Stomach (tissue), 9 donors: ENCODE measurements around the gene LARGE1. TPM values are rescaled to one million over a fixed set of nuclear protein-coding genes. Genes with fewer than 3 reads are reported as not detected.

Experiments used
- DNase-seq, 2 donors: peaks; one replicate each; pipeline versions ENCODE4 v3.0.0 to v3.0.0-alpha.2; 2013 to 2019
- H3K27ac ChIP-seq, 5 donors: fragments of 200-600 bp in 4 of 5; sonication (generic) in 4 of 5; one replicate each; pipeline ENCODE4 v1.5.1; 2013 to 2019; ENCODE audit warnings: mild to moderate bottlenecking in 1 of 5, moderate library complexity in 1 of 5
- H3K27me3 ChIP-seq, 3 donors: fragments of 200-600 bp; sonication (generic); one replicate each; pipeline ENCODE4 v1.5.1; 2017 to 2019; ENCODE audit warnings: mixed run types in 1 of 3
- H3K36me3 ChIP-seq, 4 donors: fragments of 200-600 bp; sonication (generic); 1 replicate in 3 of 4; 2 replicates in 1 of 4; pipeline ENCODE4 v1.5.1; 2016 to 2019
- H3K4me1 ChIP-seq, 4 donors: fragments of 200-600 bp; sonication (generic); one replicate each; pipeline ENCODE4 v1.5.1; 2016 to 2019
- H3K4me3 ChIP-seq, 4 donors: fragments of 200-600 bp; sonication (generic) in 3 of 4; one replicate each; pipeline ENCODE4 v1.5.1; 2016 to 2019; ENCODE audit warnings: mild to moderate bottlenecking in 1 of 4
- H3K9me3 ChIP-seq, 4 donors: fragments of 200-600 bp; sonication (generic); one replicate each; pipeline ENCODE4 v1.5.1; 2016 to 2019
- CTCF ChIP-seq, 7 experiments: fragments of 450-650 bp in 4 of 7; fragments of 200-600 bp in 3 of 7; sonication (generic) in 3 of 7; IDR thresholded peaks; one replicate each; pipeline ENCODE4 v1.5.1; 2016 to 2019; ENCODE audit warnings: antibody characterized with exemption in 7 of 7, control low read depth in 2 of 7, mild to moderate bottlenecking in 1 of 7
- EP300 ChIP-seq: sonication (generic); formaldehyde crosslinking; IDR thresholded peaks from one replicate; pipeline ENCODE4 v1.6.1; 2017; ENCODE audit warnings: antibody characterized with exemption
- POLR2A ChIP-seq, 4 donors: fragments of 450-650 bp; IDR thresholded peaks; one replicate each; pipeline ENCODE4 v1.6.1; 2016; ENCODE audit warnings: antibody characterized with exemption in 4 of 4, control low read depth in 2 of 4, mild to moderate bottlenecking in 1 of 4, moderate library complexity in 1 of 4
- POLR2AphosphoS5 ChIP-seq, 3 donors: sonication (generic); formaldehyde crosslinking; IDR thresholded peaks; one replicate each; pipeline ENCODE4 v1.6.1; 2016; ENCODE audit warnings: antibody characterized with exemption in 3 of 3
- WGBS, 5 donors: extraction: QIAGEN DNeasy Blood & Tissue Kit in 3 of 5; methylation state at CpG; one replicate each; pipeline versions ENCODE4 v1.1.5 to v1.1.7; 2013 to 2018; 5-methylcytosine and 5-hydroxymethylcytosine counted together
- intact Hi-C: fragments of 100-400 bp; cut with DNase I; formaldehyde crosslinking; loops from one replicate; pipeline ENCODE4 v1.15.1; 2023; ENCODE audit warnings: low total_unique reads
- polyA plus RNA-seq, 3 donors: library from polyadenylated mRNA; stranded (reverse); fragments of 200-250 nt; gene quantifications; one replicate each; pipeline ENCODE4 v1.2.3, GENCODE V29; 2013
- total RNA-seq, 5 donors: library from RNA; depleted of rRNA; stranded (reverse); fragments of >200 nt; gene quantifications; one replicate each; pipeline versions ENCODE4 v1.1.0 to v1.2.3, GENCODE V29; 2014 to 2016
- donor health status: healthy with polysubstance abuse.
- donor health status: Bipolar disorder and iron deficiency.
- donor health status: healthy.

Gene LARGE1
- total and polyA plus RNA-seq, 8 donors, result 3.5 to 110 (median 51.6) TPM

- peaks cover 0 to 13% (median 4%) of the 10 kb centered on the region in 4 donors for H3K9me3 ChIP-seq
- intact Hi-C loops, result no loop called here
- no peaks in the 10 kb centered on the region for H3K27me3 ChIP-seq
- no peak overlapping the region for H3K4me3 ChIP-seq
- H3K4me1 ChIP-seq, result no peaks in the 10 kb centered on the region
- DNase-seq, result no peak
- WGBS, 5 donors, result 80 to 89% (median 83%) methylated on average over 10 of the region's 10 CpGs
- TF ChIP-seq POLR2AphosphoS5 (IDR thresholded peaks at IDR 0.05), result no peak
- no peak for TF ChIP-seq POLR2A (IDR thresholded peaks at IDR 0.05)
- TF ChIP-seq CTCF (IDR thresholded peaks at IDR 0.05), result no peak
- no peak for TF ChIP-seq EP300
- no peak overlapping the region for H3K27ac ChIP-seq
- peaks cover 0 to 15% (median 2%) of the 10 kb centered on the region in 4 donors for H3K36me3 ChIP-seq
These were observed 280.6 kb downstream of the LARGE1 start for GRCh38 chr22:33639588-33640254.

DNA sequence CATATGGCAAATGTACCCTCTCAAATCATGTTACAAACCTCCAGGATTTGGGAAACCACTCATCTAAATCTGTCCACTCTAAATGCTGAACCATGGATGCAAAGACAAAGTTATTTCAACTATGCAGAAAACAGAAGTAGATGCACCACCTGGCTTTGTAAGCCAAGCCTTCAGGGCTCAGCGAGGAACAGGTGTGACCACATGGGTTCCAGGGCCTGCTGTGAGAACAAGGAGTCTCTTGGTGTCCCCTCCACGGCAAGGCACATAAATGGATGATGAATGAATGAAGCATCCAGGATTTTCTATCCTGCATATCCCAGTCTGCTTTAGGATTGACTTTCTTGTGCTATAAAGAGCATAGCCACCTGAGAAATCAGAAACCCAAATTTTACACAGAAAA, 284.5 kb downstream of the LARGE1 start:
- Histone ChIP-seq H3K27ac (no peak overlapping the region), H3K36me3 (peaks cover 0 to 21% (median 2%) of the 10 kb centered on the region in 4 donors), H3K4me3 (no peak overlapping the region), H3K4me1 (no peaks in the 10 kb centered on the region), H3K27me3 (no peaks in the 10 kb centered on the region), H3K9me3 (peaks cover 0 to 7% (median 2%) of the 10 kb centered on the region in 4 donors)
- intact Hi-C loops, result no loop called here
- no peak for DNase-seq
- 47 to 91% (median 68%) methylated on average over 2 of the region's 2 CpGs for WGBS, 5 donors
- TF ChIP-seq EP300 (no peak), CTCF (IDR thresholded peaks at IDR 0.05) (no peak), POLR2AphosphoS5 (IDR thresholded peaks at IDR 0.05) (no peak), POLR2A (IDR thresholded peaks at IDR 0.05) (no peak)

DNA sequence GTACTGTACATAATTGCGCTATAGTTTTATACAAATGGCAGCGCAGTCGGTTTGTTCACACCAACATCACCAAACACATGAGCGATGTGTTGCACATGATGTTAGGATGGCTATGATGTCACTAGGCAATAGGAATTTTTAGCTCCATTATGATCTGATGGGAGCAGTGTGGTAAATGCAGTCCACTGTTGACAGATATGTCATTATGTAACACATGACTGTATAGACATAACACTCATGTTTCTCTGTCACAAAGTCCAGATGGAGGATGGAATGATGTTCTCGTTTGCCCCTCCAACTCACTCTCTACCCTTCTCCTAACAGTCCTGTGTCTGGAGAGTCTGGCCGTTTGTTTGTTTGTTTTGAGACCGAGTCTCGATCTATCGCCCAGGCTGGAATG, 288.5 kb downstream of the LARGE1 start:
- no peak for TF ChIP-seq CTCF (IDR thresholded peaks at IDR 0.05)
- no peak for TF ChIP-seq POLR2A (IDR thresholded peaks at IDR 0.05)
- TF ChIP-seq POLR2AphosphoS5 (IDR thresholded peaks at IDR 0.05), result no peak
- no peak for TF ChIP-seq EP300
- WGBS, 5 donors, result 89 to 92% (median 90%) methylated on average over 9 of the region's 9 CpGs
- peaks cover 0 to 8% (median 0%) of the 10 kb centered on the region in 4 donors for H3K36me3 ChIP-seq

GRCh38 chr22:33625959-33626358, 294.3 kb downstream of the LARGE1 start:
- Histone ChIP-seq H3K27me3 (no peaks in the 10 kb centered on the region), H3K36me3 (peaks cover 0 to 33% (median 27%) of the 10 kb centered on the region in 4 donors), H3K27ac (no peak overlapping the region), H3K4me1 (no peaks in the 10 kb centered on the region), H3K4me3 (no peak overlapping the region), H3K9me3 (no peaks in the 10 kb centered on the region)
- no peak for DNase-seq
- TF ChIP-seq EP300 (no peak), CTCF (IDR thresholded peaks at IDR 0.05) (no peak), POLR2A (IDR thresholded peaks at IDR 0.05) (no peak), POLR2AphosphoS5 (IDR thresholded peaks at IDR 0.05) (no peak)
- intact Hi-C loops, result no loop called here
- WGBS, 5 donors, result 86 to 91% (median 90%) methylated on average over 8 of the region's 8 CpGs

More for the DNA sequence above, 288.5 kb downstream of the LARGE1 start:
- intact Hi-C loops, result no loop called here
- no peak overlapping the region for H3K27ac ChIP-seq
- no peaks in the 10 kb centered on the region for H3K27me3 ChIP-seq
- peaks cover 0 to under 1% (median 0%) of the 10 kb centered on the region in 4 donors for H3K9me3 ChIP-seq
- no peaks in the 10 kb centered on the region for H3K4me1 ChIP-seq
- no peak overlapping the region for H3K4me3 ChIP-seq
- DNase-seq, result no peak
